HS-5 (cell line): ENCODE data around the gene TFR2.
"Not testable (repeated sequence)": the region's sequence is repeated elsewhere in the genome, so short reads cannot be mapped to it uniquely, and the experiment has no call there.

Experiments used
- DNase-seq: peaks from one replicate; pipeline ENCODE4 v3.0.0-alpha.2; 2012; ENCODE audit warnings: low read depth

Gene TFR2

DNA sequence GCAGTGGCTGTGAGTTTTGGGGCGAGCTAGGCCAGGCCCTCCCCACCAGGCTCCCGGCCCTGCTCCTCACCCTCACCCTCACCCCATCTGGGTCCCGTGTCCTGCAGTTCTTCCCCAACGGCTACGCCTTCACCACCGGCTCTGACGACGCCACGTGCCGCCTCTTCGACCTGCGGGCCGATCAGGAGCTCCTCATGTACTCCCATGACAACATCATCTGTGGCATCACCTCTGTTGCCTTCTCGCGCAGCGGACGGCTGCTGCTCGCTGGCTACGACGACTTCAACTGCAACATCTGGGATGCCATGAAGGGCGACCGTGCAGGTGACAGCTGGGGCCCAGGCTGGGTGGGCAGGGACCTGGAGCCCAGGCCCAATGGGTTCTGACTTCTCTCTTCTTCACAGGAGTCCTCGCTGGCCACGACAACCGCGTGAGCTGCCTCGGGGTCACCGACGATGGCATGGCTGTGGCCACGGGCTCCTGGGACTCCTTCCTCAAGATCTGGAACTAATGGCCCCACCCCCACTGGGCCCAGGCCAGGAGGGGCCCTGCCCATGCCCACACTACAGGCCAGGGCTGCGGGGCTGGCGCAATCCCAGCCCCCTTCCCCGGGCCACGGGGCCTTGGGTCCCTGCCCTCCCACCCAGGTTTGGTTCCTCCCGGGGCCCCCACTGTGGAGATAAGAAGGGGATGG lies 37.1 kb upstream of the TFR2 start:
- no peak for DNase-seq

DNA sequence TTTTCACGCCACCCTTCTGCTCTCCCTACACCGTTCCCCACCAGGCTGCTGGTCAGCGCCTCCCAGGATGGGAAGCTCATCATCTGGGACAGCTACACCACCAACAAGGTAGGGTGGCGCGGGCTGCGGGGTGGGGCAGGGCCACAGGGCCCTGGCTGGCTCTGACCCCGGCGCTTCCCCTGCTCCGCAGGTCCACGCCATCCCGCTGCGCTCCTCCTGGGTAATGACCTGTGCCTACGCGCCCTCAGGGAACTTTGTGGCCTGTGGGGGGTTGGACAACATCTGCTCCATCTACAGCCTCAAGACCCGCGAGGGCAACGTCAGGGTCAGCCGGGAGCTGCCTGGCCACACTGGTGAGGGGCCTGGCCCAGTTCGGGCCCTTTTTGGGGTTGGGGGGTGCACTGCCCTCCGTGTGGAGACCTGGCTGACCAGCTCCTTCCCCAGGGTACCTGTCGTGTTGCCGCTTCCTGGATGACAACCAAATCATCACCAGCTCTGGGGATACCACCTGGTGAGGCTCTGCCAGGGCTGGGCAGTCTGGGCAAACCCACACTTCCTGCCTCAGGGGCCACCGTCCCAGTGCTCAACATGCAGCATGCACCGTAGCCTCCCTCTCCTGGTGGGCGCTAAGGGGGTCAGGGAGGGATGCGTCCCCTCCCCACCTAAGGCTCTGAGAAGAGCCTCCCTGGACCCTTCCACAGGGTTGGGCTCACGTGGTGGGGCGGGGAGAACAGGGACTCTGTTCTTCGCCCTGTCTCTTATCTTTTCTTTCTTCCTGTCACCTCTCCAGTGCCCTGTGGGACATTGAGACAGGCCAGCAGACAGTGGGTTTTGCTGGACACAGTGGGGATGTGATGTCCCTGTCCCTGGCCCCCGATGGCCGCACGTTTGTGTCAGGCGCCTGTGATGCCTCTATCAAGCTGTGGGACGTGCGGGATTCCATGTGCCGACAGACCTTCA lies 36.2 kb upstream of the TFR2 start:
- no peak for DNase-seq

DNA sequence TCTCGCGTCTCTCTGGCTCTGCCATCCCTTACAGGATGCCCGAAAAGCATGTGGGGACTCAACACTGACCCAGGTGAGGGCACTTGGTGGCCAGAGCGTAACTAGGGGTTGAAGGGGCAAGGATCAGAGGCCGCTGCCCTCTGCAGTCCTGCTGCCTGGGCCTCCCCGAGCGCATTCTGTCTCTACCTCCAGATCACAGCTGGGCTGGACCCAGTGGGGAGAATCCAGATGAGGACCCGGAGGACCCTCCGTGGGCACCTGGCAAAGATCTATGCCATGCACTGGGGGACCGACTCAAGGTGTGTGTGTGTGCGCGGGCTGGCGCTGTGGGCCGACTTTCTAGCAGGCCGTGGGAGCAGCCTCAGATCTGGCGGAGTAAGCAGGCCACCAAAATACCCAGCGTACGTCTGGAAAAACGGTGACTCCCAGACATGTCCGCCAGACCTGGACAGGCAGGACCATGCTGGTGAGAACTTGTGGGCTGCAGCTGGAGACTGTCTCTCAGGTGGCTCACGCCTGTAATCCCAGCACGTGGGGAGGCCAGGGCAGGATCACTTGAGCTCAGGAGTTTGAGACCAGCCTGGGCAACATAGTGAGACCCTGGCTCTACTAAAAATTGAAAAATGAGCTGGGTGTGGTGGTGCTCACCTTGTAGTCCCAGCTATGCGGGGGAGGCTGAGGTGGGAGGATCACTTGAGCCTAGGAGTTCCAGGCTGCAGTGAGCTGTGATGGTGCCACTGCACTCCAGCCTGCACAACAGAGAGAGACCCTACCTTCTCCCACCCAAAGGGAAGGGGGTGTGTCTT lies 35.4 kb upstream of the TFR2 start:
- no peak for DNase-seq

DNA sequence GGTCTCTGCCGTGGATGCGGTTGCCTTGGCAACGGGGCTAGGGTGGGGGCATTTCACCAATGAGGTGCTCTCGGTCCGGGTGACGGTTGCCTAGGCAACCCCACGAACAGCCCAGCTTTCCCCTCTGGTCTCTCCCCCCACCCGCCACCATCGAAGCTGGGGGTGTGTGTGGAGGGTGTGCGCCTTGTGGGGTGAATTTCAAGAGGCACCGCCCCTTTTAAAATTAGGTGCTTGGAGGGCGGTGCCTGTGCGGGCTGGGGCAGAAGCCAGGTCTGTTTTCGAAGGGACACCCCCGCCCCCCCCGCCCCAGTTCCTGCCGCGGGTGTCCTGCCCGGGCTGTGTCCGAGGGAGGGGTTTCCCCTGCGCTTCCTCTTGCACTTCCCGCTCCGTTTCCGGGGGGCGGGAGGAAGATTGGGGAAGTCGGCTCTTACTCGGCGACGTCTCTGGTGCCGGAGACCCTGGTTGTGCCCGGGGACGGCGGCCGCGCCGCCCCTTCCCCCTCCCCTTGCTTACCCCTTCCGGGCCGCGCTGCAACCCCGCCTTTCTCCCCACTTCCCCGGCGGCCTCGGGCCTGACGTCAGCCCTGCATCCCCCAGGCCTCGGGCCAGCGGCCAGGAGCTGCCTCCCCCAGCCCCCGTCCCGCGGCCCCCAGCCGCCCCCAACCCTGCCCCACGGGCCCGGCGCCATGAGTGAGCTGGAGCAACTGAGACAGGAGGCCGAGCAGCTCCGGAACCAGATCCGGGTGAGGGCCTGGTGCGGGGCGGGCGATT lies 34.4 kb upstream of the TFR2 start:
- DNase-seq, result no peak

DNA sequence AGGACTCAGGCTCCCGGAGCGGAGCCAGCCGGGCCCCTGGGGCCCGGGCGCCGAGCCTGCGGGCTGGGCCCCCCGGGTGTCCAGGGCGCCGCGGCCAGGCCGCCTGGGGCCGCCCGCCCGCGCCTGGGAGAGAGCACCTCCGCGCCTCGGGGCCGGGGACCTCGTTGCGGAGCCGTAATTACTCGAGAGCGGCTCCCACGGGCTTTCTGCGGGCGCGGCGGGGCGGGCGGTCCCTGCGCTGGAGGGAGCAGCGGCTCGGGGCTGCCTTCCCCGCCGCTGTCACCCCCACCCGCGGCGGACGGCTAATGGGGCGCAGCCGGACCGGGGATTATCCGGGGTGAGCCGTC lies 33.7 kb upstream of the TFR2 start:
- DNase-seq, result no peak

DNA sequence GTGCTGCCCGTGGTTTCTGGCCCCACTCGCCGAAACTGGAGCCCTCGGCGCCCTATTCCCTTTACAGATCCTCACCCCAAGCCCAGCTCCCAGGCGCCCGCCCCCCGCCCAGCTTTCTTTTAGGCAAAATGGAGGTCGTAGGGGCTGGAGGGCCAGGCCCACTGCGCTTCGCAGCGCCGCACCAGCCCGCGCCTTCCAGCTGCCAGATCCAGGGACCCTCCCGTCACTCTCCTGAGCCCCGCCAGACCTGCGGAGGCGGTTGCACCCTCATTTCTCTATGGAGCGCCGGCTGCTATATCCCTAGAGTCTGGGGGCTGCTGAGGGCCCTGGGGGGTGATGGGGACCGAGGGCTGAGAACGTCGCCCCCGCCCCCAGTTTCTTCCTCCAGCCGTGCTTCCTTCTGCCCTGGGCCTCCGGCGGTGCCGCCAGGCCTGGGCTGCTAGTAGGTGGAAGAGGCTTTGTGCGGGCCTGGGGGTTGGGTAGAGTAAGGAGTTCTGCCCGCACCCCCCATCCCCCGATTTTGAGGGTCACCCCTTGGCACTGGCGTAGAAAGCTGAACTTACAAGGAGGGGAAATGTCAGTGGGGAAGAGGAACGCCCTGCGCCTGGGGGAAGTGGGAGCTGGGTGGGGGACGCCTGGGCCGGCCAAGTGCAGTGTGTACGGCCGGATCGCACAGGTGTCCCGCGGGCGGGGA lies 33.2 kb upstream of the TFR2 start:
- no peak for DNase-seq

DNA sequence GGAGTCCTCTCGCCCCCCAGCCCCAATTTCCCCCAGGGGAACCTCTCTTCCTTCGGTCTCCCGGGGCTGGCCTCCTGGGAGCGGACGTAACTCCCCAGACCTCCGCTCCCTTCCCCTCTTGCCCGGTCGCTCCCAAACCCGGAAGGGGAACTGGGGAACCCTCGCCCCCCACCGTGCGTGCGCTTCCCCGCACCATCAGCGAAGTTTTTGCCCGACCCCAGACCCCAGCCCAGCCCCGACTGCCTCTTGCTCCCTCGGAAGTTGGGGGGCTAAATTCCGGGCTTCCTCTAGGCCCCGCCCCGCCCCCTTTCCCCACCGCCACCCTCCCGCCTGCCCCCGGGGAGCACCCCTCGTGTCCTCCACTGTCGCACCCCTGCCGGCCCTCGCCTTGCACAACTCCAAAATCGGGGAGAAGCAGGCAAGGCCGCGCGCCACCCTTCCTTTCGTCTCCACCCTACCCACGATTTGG lies 32.6 kb upstream of the TFR2 start:
- DNase-seq, result no peak

DNA sequence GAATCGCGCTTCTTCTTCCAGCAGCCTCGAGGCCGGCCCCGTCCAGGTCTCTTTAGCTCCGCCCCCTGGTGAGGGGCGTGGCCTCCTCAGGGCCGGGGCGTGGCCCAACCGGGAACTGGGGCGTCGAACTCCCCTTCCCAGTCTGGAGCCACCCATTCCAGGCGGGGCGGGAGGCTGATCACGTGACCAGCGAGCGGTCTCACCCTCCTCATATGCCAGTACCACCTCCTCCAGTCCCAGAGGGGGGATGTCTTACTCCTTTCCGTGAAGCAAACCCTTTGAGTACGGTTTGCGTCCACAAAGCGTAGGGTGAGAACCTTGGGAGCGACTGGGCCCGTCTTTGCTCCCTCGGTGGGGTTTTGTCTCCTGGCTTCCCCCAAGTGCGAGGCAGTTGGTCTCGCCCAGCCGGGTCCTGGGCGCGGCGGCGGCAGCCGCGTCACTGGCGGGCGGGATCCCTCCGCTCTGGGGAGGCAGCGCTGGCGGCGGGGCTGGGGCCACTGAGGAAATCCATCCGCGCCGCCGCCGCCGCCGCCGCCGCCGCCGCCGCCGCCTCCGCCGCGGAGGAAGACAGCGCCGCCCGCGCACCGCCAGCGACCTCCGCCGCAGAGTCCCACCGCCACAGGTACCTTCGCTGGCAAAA lies 32.1 kb upstream of the TFR2 start, which contains the start of gene GNB2:
Gene GNB2, plus strand, starts transcription at position 439 of the 640 bp plus-strand sequence. CDS start 2,526 bp downstream, outside the sequence.
- peak; percentile 93 for DNase-seq

DNA sequence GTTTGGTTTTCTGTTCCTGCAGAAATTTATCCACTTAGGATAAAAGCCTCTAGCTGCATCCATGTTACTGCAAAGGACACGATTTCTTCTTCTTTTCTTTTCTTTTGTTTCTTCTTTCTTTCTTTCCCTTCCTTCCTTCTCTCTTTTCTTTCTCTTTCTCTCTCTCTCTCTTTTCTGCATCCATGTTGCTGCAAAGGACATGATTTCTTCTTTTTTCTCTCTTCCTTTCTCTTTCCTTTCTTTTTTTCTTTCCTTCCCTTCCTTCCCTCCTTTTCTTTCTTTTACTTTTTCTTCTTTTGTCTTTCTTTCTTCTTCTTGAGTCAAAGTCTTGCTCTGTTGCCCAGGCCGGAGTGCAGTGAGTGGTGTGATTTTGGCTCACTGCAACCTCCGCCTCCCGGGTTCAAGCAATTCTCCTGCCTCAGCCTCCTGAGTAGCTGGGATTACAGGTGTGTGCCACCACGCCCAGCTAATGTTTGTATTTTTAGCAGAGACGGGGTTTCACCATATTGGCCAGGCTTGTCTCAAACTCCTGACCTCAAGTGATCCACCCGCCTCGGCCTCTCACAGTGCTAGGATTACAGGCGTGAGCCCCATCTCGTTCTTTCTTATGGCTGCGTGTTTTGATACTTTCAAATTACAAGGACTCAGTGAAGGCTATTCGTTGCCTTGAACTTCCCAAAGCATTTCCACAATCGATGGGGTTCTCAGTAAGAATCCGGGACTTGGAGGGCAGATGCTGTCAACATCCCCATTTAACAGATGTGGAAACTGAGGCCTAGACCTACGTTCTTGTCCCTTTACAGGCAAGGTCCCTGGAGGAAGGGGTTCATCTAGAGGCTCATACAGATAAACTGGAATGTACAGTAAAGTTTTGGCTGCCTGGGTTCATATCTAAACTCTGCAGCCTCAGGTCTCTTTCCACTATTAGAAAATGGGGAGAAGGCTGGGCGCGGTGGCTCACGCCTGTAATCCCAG lies 30.3 kb upstream of the TFR2 start:
- DNase-seq, result no peak

DNA sequence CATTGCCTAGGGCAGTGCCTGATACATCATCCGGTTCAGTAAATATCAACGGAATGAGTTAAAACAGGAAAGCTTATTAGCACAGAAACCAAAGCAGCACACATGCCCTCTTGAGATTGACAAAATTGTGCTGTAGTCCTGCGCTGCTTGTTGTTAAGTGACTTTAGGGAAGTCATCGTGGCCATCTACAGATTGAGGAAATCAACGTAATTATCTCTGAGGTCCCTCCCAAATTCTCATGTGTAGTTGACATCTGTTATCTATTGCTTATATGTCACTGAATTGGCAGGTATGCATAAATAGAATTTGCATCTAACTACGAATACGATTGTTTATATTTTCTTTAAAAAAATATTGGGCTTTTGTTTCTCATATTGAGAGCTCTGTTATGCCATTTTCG lies 28.7 kb upstream of the TFR2 start:
- DNase-seq, result no peak

DNA sequence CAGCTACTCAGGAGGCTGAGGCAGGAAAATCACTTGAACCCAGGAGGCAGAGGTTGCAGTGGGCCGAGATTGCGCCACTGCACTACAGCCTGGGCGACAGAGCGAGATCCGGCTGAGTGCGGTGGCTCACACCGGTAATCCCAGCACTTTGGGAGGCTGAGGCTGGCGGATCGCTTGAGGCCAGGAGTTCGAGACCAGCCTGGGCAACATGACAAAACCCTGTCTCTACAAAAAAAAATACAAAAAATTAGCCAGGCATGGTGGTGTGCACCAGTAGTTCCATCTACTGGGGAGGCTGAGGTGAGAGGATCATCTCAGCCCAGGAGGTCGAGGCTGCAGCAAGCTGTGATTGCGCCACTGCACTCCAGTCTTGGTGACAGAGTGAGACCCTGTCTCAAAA lies 27.8 kb upstream of the TFR2 start:
- DNase-seq, result not testable (repeated sequence)

DNA sequence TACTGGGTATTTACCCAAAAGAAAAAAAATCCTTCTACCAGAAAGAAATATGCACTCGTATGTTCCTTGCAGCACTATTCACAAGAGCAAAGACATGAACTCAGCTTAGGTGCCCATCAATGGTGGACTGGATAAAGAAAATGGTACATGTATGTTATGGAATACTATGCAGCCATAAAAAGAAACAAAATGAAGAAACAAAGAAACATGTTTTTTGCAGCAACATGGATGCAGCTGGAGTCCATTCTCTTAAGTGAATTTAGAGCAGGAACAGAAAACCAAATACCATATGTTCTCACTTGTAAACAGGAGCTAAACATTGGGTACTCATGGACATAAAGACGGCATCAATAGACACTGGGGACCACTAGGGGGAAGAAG lies 26.7 kb upstream of the TFR2 start:
- no peak for DNase-seq

DNA sequence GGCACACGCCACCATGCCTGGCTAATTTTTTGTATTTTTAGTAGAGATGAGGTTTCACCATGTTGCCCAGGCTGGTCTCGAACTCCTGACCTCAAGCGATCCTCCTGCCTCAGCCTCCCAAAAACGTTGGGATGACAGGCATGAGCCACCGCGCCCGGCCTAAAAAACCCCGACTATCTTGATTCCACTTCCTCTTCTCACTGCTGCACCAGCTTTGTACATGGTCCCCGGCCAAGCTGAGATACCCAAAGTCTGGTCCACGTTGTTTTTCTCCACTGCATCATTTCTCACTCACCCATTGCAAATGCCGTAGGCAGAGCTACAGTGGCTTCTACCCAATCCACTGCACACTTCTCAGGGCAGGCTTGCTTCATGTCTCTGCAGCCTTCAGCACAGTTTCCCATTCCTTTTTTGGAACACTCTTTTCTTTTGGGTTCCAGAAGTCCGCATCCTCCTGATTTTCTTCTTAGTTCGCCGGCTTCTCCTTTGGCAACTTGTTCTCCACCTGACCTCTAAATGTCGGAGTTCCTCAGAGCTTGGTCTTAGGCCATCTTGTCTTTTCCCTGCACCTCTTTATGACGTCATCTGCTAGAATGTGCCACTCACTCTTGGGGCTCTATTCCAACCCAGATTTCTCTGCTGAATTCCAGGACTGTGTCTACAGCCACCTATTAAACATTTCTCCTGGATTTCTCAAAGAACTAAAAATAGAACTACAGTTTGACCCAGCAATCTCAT lies 26.1 kb upstream of the TFR2 start:
- DNase-seq, result no peak

DNA sequence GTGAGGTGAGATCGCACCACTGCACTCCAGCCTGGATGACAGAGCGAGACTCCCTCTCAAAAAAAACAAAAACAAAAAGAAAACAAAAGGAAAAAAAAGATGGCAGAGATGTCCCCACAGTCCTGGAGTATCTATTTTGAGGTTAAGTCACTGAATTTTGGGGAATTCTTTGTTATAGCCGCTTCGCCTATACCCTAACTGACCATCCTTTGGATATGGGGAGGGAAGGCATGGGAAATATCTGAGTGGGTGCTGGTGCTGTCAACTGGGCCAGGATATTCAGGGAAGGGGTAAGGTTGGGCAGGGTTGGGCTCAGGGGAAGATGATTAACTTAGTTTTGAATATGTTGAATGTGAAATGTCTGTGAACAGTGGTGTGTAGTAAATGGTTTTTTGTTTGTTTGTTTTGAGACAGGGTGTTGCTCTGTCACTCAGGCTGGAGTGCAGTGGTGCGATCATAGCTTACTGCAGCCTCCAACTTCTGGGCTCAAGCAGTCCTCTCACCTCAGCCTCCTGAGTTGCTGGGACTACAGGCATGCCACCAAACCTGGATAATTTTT lies 23.9 kb upstream of the TFR2 start:
- no peak for DNase-seq

DNA sequence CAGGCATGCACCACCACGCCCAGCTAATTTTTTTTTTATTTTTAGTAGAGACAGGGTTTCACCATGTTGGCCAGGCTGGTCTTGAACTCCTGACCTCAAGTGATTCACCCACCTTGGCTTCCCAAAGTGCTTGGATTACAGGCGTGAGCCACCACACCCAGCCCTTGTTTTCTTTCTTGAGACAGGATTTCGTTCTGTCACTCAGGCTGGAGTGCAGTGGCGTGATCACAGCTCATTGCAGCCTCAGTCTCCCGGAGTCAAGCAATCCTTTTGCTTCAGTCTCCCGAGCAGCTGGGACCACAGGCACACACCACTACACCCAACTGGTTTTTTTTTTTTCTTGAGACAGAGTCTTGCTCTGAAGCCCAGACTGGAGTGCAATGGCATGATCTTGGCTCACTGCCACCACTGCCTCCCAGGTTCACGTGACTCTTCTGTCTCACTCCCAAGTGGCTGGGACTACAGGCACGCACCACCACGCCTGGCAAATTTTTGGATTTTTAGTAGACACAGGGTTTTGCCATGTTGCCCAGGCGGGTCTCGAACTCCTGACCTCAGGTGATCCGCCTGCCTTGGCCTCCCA lies 20.9 kb upstream of the TFR2 start:
- not testable (repeated sequence) for DNase-seq

DNA sequence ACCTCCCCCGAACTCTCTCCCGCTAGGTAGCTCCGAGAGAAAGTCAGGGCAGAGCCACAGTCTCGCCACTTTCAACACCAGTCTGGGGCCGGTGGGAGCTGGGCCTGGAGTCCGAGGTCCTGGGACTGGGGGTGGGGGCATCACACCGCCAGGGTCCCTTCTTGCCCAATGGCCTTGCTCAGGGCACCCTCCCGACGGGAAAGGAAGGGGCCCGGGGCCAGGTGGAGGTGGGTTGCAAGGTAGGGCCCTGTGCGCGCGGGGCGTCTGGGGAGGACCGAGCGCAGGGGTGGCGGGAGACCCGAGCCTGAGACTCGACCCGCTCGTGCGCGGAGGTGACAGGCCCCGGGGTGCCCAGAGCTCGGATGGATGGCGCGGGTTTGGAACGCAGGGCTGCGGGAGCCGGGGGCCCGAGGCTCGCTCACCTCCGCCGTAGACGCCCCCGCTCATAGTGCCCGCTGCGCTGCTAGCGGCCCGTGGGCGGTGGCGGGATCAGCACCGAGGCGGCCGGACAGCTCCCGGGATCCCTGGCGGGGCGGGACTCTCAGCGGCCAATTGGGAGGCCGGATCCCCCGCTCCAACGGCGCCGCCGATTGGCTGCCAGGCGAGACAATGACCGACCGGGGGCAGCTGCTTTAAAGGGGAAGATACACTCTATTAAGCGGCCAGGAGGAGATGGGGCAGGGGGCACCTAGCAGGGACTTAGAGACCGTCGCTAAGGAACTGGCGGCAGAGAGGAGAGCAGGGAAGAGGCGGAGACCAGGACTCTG lies 14.7 kb upstream of the TFR2 start, which contains the start of gene ACTL6B:
Gene ACTL6B, minus strand, starts transcription at position 541 of the 767 bp plus-strand sequence. Its CDS starts 94 bp downstream, at position 447.
- no peak for DNase-seq
